ENCODE measurements around the gene SSC5D.
A peak's percentile ranks its signal among the peaks of the same experiment; 100 is the strongest.

- peak; percentile 98 for TF ChIP-seq CTCF (conservative IDR thresholded peaks at IDR 0.05; ENCODE audit: low read length)
- TF ChIP-seq EZH2phosphoT487 (IDR thresholded peaks at IDR 0.05; ENCODE audit: borderline replicate concordance, low read depth, low read length): no peak
Observed at GRCh38 chr19:55503502-55504251, 15.4 kb downstream of the SSC5D start.

All from OCI-LY7 (cell line).